Keratinocyte (primary cell): ENCODE measurements around the gene WDPCP. TPM values are rescaled to one million over a fixed set of nuclear protein-coding genes. Genes with fewer than 3 reads are reported as not detected.

Experiments
- DNase-seq: peaks from one replicate; pipeline ENCODE4 v3.0.0-alpha.2; 2011; ENCODE audit warnings: low read depth, missing footprints, low spot score
- FAIRE-seq: peaks from 2 replicates; lab custom pipeline; 2011; peaks lifted over from hg19 to GRCh38; lab: Jason Lieb, UNC
- H2AFZ ChIP-seq: 2 replicates; pipeline ENCODE4 v1.6.0; 2012; ENCODE audit warnings: low read length, control low read depth, inconsistent platforms; ENCODE audit not compliant: control insufficient read depth
- H3K27ac ChIP-seq: 2 replicates; pipeline ENCODE4 v1.5.1; 2011; ENCODE audit warnings: low read length; ENCODE audit not compliant: control insufficient read depth, insufficient read depth
- H3K27me3 ChIP-seq: 3 replicates; pipeline ENCODE4 v1.6.0; 2011; ENCODE audit warnings: low read length; ENCODE audit not compliant: control insufficient read depth, insufficient read depth; ENCODE audit errors: extremely low read depth
- H3K36me3 ChIP-seq, 2 experiments: 2 replicates in 1 of 2; 3 replicates in 1 of 2; pipeline ENCODE4 v1.5.1; 2011; ENCODE audit warnings: low read length in 2 of 2, mild to moderate bottlenecking in 1 of 2; ENCODE audit not compliant: control insufficient read depth in 2 of 2, insufficient read depth in 2 of 2; ENCODE audit errors: extremely low read depth in 1 of 2
- H3K4me1 ChIP-seq: 3 replicates; pipeline ENCODE4 v1.5.1; 2011; ENCODE audit warnings: low read length; ENCODE audit not compliant: control insufficient read depth, insufficient read depth; ENCODE audit errors: extremely low read depth
- H3K4me2 ChIP-seq: 3 replicates; pipeline ENCODE4 v1.6.0; 2011; ENCODE audit warnings: low read depth, low read length; ENCODE audit not compliant: control insufficient read depth, insufficient read depth; ENCODE audit errors: extremely low read depth
- H3K4me3 ChIP-seq, 3 experiments: fragments of 200-600 bp in 1 of 3; sonication (generic) in 1 of 3; 2 replicates in 2 of 3; 3 replicates in 1 of 3; pipeline ENCODE4 v1.5.1; 2011 to 2016; ENCODE audit warnings: low read length in 3 of 3, mild to moderate bottlenecking in 3 of 3, control low read depth in 2 of 3, inconsistent platforms in 1 of 3, low read depth in 1 of 3, mixed read lengths in 1 of 3, mixed run types in 1 of 3, moderate library complexity in 1 of 3; ENCODE audit not compliant: control insufficient read depth in 2 of 3, insufficient read depth in 2 of 3; ENCODE audit errors: extremely low read depth in 1 of 3
- H3K79me2 ChIP-seq: 2 replicates; pipeline ENCODE4 v1.6.0; 2012; ENCODE audit warnings: low read length; ENCODE audit not compliant: control insufficient read depth, insufficient read depth
- H3K9ac ChIP-seq: 3 replicates; pipeline ENCODE4 v1.6.0; 2011; ENCODE audit warnings: low read length; ENCODE audit not compliant: control insufficient read depth, insufficient read depth; ENCODE audit errors: extremely low read depth
- H3K9me1 ChIP-seq: 3 replicates; pipeline ENCODE4 v1.6.0; 2011; ENCODE audit warnings: low read length; ENCODE audit not compliant: control insufficient read depth, insufficient read depth; ENCODE audit errors: extremely low read depth
- H3K9me3 ChIP-seq: 2 replicates; pipeline ENCODE4 v1.5.1; 2012; ENCODE audit warnings: low read depth, low read length; ENCODE audit not compliant: control insufficient read depth
- H4K20me1 ChIP-seq: 3 replicates; pipeline ENCODE4 v1.6.0; 2011; ENCODE audit warnings: low read length; ENCODE audit not compliant: control insufficient read depth, insufficient read depth; ENCODE audit errors: extremely low read depth
- EZH2 ChIP-seq: IDR thresholded peaks from one replicate; pipeline ENCODE4 v1.6.1; 2012; ENCODE audit warnings: inconsistent platforms, mild to moderate bottlenecking, low read length, moderate library complexity
- dilution Hi-C: fragments of 300-500 bp; cut with MboI; formaldehyde crosslinking; loops from one replicate; pipeline ENCODE4 v1.7.0; 2020; ENCODE audit warnings: low sequenced_read_pairs; ENCODE audit not compliant: extremely low pct_ligation_motif_present
- polyA plus RNA-seq, 5 experiments: library from polyadenylated mRNA; depleted of rRNA in 3 of 5; stranded (reverse) in 3 of 5; stranded (forward) in 1 of 5; unstranded in 1 of 5; fragments of >200 nt; gene quantifications; 1 replicate in 1 of 5; 2 replicates in 3 of 5; 3 replicates in 1 of 5; pipeline versions ENCODE4 v1.2.1 to v1.2.3, GENCODE V29; 2011 to 2012; ENCODE audit warnings: missing spikeins in 2 of 5, low read depth in 1 of 5, low replicate concordance in 1 of 5
- TF ChIP-seq, protein P1 (sequence below), 3 experiments: IDR thresholded peaks in 1 of 3; conservative IDR thresholded peaks in 1 of 3; optimal IDR thresholded peaks in 1 of 3; 2 replicates in 2 of 3; 3 replicates in 1 of 3; pipeline versions ENCODE3 to v1.5.1; 2011; ENCODE audit warnings: low read length in 3 of 3, mild to moderate bottlenecking in 3 of 3, moderate library complexity in 2 of 3, control low read depth in 1 of 3, inconsistent platforms in 1 of 3; ENCODE audit not compliant: insufficient read depth in 2 of 3; ENCODE audit errors: extremely low read depth in 1 of 3

Gene WDPCP
- polyA plus RNA-seq, 1 donor (not counting 4 experiments of a cell fraction or from before 2014, with no cell fraction given), result 2.9 TPM

- no peak overlapping the region for H3K4me2 ChIP-seq
- no peaks in the 10 kb centered on the region for H3K9me3 ChIP-seq
- no peak overlapping the region for H3K4me3 ChIP-seq
- H3K27me3 ChIP-seq, result no peaks in the 10 kb centered on the region
- dilution Hi-C loops, result no loop called here
- H3K79me2 ChIP-seq, result no peaks in the 10 kb centered on the region
- H3K36me3 ChIP-seq, result no peaks in the 10 kb centered on the region
- no peaks in the 10 kb centered on the region for H4K20me1 ChIP-seq
- no peak for DNase-seq
- TF ChIP-seq, protein P1, sequence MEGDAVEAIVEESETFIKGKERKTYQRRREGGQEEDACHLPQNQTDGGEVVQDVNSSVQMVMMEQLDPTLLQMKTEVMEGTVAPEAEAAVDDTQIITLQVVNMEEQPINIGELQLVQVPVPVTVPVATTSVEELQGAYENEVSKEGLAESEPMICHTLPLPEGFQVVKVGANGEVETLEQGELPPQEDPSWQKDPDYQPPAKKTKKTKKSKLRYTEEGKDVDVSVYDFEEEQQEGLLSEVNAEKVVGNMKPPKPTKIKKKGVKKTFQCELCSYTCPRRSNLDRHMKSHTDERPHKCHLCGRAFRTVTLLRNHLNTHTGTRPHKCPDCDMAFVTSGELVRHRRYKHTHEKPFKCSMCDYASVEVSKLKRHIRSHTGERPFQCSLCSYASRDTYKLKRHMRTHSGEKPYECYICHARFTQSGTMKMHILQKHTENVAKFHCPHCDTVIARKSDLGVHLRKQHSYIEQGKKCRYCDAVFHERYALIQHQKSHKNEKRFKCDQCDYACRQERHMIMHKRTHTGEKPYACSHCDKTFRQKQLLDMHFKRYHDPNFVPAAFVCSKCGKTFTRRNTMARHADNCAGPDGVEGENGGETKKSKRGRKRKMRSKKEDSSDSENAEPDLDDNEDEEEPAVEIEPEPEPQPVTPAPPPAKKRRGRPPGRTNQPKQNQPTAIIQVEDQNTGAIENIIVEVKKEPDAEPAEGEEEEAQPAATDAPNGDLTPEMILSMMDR (optimal IDR thresholded peaks at IDR 0.05 in 1 of 3, IDR thresholded peaks at IDR 0.05 in 1 of 3, conservative IDR thresholded peaks at IDR 0.05 in 1 of 3; ENCODE audit: extremely low read depth in 1 of 3, insufficient read depth in 2 of 3, low read length in 3 of 3), result no peak
- no peak for TF ChIP-seq EZH2
- H3K9me1 ChIP-seq, result no peaks in the 10 kb centered on the region
- no peak overlapping the region for H3K9ac ChIP-seq
- H2AFZ ChIP-seq, result no peak overlapping the region
- no peaks in the 10 kb centered on the region for H3K4me1 ChIP-seq
- H3K27ac ChIP-seq, result no peak overlapping the region
- no peak for FAIRE-seq
These were observed 82.0 kb downstream of the WDPCP start for GRCh38 chr2:63506320-63506719.

DNA sequence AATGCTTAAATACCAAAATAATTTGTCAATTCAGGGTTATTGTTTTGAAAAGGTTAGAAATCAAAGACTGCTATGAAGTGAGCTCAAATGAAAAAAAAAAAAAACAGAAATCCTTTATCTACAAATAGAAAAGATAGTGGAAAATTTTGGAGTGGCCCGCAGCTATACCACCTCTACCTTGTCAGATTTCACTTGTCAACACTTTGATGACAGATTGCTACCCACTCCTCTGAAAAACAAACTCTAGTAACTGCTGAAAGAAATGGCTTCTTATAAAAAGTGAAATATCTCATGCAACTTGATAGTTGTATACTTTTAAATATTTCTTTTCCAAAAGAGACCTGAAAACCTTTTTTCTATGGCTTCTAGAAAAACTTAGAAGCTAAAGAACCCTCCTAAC lies 84.5 kb downstream of the WDPCP start:
- Histone ChIP-seq H3K4me2 (no peak overlapping the region), H3K9ac (no peak overlapping the region), H3K9me1 (no peaks in the 10 kb centered on the region), H3K27me3 (no peaks in the 10 kb centered on the region), H3K36me3 (no peaks in the 10 kb centered on the region), H3K79me2 (no peaks in the 10 kb centered on the region), H3K27ac (no peak overlapping the region), H3K9me3 (no peaks in the 10 kb centered on the region), H3K4me1 (no peaks in the 10 kb centered on the region), H3K4me3 (no peak overlapping the region), H2AFZ (no peak overlapping the region), H4K20me1 (no peaks in the 10 kb centered on the region)
- no peak for DNase-seq
- no peak for FAIRE-seq
- no peak for TF ChIP-seq EZH2
- TF ChIP-seq, protein P1 (optimal IDR thresholded peaks at IDR 0.05 in 1 of 3, IDR thresholded peaks at IDR 0.05 in 1 of 3, conservative IDR thresholded peaks at IDR 0.05 in 1 of 3; ENCODE audit: extremely low read depth in 1 of 3, insufficient read depth in 2 of 3, low read length in 3 of 3), result no peak
- dilution Hi-C loops, result no loop called here
